PC-3 (cell line): Measurements from ENCODE around the gene EHD4.

Experiments
- CTCF ChIP-seq: fragments of 300-600 bp; sonication (generic); conservative IDR thresholded peaks from 2 replicates; pipeline ENCODE4 v1.5.1; 2017; ENCODE audit warnings: antibody characterized with exemption, low read depth, mild to moderate bottlenecking, low read length
- EZH2 ChIP-seq: fragments of 300-600 bp; sonication (generic); IDR thresholded peaks from one replicate; pipeline ENCODE4 v1.6.1; 2017; ENCODE audit warnings: antibody characterized with exemption, mild to moderate bottlenecking, low read length; ENCODE audit not compliant: unreplicated experiment

DNA sequence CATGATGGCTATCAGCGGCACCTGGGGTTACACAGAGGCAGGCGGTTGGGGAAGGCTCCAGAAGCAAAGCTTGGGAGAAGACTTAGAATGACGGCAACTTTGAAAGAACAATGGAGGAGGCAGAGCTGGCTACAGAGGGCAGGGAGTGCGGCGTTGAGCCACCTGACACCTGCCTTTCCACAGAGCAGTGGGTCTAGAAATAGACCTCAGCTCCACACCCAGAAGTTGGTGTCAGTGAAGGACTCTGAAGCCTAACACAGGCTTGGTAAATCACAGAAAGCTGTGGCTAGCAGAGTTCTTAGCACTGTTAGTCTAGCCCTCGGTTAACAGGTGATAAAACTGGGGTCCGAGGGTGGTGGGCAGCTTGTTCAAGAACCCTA lies 23.1 kb upstream of the EHD4 start:
- TF ChIP-seq CTCF (no peak), EZH2 (no peak)
